ENCODE data around the gene KIF1A.

GRCh38 chr2:240721596-240722180 is 98.3 kb downstream of the KIF1A start:
- TF ChIP-seq CTCF (conservative IDR thresholded peaks at IDR 0.05; ENCODE audit: low read depth, low read length) = no peak
- no peak for TF ChIP-seq EZH2 (IDR thresholded peaks at IDR 0.05; ENCODE audit: low read length, unreplicated experiment)
- no peak for TF ChIP-seq EZH2phosphoT487 (IDR thresholded peaks at IDR 0.05; ENCODE audit: borderline replicate concordance, low read length)
